NCI-H1417 (cell line): ENCODE measurements around the gene NLGN1.

ENCODE experiments used
- DNase-seq, 3 experiments: peaks; one replicate each; lab custom pipeline; 2025; lab: John Stamatoyannopoulos, UW

The NLGN1 gene

DNA sequence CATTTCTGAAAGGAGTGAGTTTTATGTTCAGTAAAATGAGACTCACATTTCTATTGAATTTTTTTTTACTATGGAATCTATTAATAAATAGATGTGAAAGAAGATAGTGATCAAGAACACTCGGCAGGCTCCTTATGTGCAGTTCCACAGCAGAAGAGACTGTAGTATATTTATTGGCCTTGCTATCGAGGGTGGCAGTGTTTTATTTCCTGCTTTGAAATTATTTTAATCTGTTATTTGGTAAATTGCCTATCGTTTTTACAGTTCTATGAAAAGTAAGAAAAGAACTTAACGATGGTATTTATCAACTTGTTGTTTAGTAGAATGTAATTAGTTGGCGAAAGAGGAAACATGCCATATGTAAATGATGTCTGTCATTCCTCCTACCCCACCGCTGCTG, 238.3 kb downstream of the NLGN1 start:
- DNase-seq: no peak

DNA sequence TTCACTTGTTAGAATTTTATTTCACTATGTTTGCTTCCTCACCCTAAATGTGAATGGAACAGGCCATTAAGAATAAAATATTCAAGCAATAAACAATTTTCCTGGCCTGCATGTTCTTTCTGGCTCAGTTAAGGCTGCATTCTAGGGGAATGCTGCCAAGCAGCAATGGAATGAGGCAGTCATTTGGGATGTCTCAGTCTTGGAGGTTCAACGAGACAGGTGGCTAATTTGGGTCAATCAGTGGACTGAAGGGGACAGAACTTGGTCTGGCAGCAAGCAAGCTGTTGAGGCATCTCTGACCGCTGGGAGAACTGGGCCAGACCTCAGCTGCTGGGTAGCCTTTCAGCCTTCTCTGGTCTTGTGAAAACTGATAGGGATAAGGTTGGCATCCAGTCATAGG, 241.6 kb downstream of the NLGN1 start:
- DNase-seq: no peak

DNA sequence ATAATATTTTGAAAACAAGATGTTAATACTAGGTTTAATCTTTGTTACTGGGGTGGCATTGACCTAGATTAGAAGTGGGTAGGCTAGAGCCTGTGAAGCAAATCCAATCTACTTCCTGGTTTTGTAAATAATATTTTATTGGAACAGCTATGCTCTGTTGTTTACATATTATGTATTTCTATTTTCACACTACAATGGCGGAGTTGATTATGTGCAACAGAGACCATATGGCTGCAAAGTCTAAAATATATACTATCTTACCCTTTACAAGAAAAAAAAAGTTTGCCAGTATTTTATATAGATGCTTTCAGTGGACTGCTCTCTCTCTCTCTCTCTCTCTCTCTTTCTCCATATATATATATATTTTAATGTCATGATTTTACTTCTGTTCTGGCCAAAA, 244.2 kb downstream of the NLGN1 start:
- no peak for DNase-seq

DNA sequence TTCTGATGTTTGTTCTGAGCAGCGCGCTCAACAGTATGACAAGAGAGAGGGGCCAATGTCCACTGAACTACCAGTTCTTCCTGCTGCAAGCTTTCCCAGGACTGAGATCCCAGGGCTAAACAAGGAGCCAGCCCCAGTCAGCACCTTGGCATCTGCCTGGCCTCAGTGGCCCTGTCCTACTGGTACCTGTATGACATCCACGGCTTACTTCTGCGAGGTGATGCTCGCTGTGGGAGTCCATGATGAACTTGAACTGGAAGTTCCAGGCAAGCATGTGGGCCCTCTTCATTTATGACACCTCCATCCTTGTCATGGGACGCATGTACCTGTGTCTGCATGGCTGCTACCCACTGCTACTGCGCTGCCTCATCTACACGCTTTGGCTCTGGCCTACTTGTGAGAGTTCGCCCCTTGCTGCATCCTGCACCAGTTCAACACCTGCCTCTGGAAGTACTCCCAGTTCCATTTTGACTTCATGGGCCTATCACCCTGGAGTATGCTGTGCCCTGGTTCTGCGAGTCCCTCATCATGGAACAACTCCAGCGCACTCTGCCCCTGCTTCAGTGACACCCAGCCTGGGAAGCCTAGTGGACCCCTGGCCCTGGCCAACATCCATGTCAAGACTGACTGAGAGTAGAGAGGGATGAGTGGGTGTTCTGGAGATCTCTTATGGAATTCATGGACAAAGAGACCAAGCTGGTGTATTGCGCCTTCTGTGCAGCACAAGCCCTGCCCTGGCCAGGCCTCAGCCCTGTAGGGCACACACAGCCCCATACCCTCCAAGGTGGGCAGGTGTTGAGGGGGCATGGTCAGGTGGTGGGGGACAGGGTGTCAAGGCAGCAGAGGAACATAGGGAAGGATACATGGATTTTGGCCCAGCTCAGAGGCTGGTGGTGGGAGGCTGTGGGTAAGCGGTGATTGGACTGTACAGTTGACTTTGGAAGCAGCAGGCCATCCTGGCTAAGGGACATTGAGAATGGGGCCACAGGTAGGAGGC, 246.8 kb downstream of the NLGN1 start:
- DNase-seq: no peak

DNA sequence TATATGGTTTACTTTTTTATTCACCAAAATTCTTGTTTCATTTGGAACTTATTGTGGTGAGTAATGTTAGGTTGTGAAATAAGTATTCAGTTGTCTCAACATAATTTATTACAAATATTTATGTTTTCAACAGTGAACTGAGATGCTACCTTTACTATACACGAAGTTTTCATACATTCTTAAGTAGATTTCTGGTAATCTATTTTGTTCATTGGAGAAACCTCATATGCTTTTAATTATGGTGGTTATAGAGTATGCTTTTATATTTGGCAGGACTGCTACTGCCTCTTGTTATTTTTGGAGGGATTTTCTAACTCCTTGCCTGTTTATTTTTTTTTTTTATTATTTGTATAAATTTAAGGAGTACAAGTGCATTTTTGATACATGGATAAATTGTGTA, 253.1 kb downstream of the NLGN1 start:
- no peak for DNase-seq

DNA sequence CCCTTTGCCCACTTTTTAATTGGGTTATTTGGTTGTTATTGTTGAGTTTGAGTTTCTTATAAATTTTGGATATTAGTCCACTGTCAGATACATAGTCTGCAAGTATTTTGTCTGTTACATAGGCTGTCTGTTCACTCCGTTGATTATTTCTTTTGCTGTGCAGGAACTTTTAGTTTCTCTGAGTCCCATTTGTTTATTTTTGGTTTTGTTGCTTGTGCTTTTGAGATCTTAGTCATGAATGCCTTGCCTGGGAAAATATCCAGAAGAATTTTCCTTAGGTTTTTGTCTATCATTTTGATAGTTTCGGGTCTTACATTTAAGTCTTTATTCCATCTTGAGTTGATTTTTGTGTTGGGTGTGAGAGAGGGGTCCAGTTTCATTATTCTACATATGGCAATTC, 254.5 kb downstream of the NLGN1 start:
- DNase-seq: no peak

DNA sequence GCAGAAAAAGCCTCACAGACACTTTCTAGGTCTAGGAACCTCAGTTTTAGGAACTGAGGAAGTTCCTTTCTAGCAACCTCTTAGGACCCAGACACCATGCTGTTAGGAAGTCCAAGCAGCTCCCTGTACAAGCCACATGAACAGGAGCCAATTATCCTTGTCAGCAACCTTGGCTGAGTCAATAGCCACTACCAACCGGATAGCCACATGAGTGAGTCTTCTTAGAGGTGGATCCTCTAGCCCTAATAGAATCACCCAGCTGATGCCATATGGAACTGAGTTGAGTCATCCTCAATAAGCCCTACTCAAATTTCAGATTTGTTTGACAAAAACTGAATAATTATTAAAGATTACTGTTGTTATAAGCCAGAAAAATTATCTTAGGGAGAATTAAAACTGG, 256.2 kb downstream of the NLGN1 start:
- DNase-seq: no peak

DNA sequence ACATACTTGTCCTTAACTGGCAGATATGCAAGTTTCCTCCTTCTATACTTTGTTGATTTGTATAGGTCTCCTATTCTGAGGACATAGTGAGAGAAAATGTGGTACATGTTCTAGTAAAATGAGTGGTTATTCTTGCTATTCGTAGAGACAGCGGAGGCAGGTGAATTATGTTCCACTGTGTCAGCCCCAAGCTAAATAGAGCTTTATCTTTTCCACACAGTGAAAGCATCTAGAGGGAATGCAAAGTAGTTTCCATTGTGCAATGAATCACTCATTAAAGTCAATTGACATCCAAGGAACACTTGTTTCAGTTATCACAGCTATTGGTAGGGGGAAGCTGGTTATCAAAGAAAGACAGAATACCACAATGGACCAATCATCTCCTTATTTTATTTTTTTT, 262.4 kb downstream of the NLGN1 start:
- no peak for DNase-seq

DNA sequence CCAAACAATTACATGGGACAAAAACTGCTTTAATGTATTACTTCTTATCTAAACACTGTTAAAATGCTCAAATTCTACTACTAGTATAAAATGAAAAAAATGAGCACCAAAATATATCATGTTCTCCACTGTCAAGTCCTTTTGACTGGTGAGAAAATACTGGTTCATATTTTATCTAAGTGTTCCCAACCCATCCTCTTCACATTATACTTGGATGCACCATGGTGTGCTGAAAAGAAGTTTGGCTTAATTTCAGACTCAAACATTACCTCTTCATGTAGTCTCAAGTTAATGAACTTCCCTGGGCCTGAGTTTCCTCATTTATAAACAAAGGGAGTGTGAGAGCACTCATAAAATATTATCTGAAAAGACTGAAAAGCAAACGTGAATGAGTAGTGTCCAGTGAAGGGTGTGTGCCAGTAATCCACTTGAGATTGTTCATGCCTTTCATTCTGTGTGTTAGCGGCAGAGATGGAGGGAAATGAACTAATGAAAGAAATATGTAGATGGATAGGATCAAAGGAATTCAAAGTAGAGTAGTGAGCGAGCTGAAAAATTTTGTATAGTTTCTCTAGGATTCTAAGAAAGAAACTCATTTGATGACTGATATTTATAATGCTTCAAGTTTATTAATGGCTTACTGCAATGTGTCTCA, 263.2 kb downstream of the NLGN1 start:
- peak in 1 of 3 experiments; percentile 9 for DNase-seq

DNA sequence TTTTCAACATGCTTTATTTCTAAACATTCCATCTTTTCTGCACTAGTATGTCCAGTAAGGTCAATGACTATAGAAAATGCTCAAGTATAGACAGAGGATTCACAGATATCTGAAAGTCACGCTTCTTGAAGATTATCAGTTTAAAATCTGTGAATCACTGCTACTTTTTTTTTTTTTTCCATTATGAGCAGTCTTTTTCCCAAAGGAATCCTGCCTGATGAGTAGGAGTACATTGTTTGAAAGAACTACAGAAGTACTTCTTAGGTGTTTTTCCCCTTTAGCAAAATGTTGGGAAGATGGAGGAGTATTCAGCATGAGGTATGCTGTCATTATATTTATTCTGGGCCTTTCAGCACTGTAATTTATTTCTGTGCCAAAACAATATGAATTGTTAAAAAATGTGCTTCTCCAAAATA, 266.2 kb downstream of the NLGN1 start:
- no peak for DNase-seq

DNA sequence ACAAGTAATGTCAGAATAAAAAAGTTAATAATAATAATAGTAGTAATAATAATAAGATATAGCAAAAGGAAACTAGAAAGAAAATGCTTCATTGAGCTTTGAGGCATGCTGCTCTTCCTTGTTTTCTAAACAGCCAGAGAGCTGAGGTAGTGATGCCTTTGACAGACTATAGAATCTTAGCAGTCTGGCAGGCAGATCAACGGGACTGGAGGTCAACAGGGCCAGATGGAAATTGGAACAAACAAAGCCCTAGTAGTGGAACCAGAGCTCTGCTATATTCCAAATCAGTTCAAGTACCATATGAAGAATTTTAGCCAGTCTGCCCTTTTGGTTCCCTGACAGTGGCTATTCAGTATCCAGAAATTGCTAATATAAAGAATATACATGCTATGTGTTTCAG, 278.6 kb downstream of the NLGN1 start:
- DNase-seq: no peak

DNA sequence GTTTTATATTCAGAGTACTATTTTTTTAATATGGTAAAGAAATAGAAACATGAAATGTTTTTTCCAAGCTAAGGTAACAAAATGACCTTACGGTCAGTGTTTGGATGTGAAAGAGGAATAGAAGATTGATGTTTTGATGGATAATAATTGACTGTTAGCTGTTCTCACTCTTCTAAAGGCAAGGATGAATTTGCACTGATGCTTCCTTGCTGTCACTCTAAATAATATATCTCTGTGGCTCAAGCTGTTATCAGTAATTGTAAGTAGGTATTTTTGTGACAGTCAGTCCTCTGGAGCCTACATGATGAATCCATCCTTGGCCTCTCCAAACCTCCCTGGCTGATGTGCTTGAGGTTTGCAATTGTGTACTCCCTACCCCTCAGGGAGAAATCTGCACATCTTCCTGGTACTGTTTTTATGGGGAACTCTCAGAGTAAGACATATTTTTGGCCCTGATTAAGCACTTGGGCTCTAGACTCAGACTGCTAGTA, 283.7 kb downstream of the NLGN1 start:
- no peak for DNase-seq

DNA sequence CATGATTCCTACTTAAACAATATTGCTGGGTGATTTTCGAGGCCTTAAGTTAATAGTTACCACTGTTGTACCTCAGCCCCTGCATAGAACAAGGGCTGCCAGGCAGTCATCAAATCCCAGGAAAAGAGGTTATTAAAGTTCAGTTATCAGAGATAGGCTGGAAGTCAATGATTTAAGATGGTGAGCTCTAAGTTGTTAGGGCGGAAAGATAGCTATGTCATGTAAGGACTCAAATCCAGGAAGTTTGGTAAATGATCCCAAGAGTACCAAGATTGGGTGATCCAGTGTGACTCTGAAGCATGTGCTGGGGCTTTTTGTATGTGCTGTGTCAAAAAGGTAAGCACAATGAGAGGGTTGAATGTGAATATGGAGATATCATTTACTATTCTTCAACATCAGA, 287.9 kb downstream of the NLGN1 start:
- DNase-seq: no peak

DNA sequence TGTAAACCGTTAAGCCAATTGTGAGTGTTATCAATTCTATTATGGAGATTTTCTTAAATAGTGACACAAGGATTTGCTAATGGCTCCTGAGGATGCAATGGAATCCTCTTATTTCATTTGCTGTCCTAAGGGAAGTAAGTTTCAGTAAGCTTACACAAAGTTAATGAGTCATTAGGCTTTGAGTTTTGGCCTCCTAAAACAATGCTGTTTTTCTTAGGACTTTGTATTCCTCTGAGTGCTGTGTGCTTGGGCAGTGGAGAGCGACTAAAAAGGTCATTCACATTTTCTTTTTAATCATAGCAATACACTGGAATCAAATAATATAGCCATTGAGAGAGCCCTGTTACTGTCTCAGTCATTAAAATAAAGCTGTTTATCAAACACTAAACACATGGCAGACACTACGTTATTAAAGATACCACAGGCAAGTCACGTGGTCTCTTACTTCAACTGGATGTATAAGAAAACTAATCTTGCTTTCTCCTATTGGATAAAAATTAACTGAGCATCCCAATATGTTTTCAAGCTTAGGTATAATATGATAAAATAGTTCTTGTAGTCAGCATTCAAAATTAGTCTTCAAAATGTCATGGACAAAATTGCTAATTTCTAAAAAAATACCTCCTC, 290.8 kb downstream of the NLGN1 start:
- DNase-seq: no peak

DNA sequence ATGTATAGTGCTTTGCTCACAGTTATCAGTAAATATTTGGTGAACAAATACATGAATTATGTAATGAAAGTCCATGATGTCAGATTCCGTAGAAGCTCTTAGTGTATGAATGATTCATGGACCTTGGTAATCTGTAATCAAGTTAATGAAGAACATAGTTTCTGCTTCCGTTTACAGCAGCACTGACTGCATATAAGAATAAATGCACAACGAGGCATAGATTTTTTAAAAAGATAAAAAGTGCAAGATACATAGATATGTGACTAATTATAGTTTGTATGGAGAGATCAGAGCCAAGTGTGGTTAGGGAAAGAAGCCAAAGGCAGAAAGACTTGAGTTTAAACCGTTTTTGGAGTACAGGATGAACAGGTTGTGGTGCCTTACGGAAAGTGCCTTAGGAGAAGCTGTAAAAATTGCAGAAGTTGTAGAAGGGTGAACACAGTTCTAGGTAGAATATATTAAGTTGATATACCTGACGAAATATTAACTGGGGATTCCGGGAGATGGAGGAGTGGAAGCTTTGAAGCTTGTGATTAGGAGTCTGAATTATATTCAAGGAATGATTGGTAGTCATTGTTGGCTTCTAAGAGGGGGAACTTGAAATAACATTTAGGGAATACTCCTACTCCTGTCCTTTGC, 293.1 kb downstream of the NLGN1 start:
- no peak for DNase-seq

DNA sequence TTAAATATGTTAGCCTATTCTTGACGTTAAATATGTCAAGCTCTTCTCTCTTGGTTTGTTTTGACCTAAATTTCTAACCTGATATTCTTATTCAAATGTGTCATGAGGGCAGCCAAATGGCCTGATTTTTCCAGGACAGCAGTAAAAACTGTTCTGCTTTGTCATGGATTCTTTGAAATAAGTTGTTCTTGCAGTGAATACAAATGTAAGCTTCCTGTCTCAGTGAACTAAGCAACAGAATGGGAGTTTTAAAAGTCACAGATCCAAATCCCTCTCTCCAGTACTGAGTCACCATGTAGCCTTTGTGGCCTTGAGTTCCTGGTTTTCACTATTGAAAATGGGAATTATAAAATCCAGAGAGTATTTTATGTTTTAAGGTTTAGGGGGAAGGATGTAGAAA, 301.8 kb downstream of the NLGN1 start:
- no peak for DNase-seq

DNA sequence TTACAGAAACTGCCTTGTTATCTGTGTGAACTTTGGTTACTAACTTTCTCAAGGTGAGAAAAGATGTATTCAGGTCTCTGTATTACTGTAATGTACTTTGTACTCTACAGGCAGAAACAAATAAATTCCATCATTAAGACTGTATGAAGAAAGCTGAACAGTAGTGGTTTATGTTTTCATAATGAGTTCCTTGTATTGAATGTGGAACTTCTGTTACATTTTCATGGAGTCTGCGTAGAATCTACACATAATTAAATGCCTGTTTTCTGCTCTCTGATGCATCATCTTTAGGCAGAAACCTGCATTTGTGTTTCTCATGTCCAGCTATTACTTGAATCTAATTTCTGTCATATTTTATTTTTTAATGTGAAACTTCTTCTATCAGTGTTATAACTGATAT, 302.8 kb downstream of the NLGN1 start:
- DNase-seq: no peak

DNA sequence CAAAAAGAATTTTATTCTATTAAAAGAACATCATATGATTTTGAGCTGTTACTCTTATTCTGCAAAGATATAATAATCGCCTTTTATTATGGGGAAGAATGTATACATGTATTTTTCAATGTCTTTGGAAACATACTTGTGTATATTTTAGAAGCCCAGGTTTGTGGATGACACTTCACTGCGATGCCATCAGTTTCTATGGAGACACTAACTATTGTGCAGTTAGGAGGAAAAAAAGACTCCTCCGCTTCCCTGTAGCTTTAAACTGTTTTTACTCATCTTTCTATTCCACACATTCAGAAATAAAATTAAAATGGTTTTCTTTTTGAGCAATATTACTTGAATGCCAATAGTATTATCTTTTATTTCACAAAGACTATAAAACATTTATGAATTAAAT, 305.0 kb downstream of the NLGN1 start:
- peak in 1 of 3 experiments; percentile 47 for DNase-seq

DNA sequence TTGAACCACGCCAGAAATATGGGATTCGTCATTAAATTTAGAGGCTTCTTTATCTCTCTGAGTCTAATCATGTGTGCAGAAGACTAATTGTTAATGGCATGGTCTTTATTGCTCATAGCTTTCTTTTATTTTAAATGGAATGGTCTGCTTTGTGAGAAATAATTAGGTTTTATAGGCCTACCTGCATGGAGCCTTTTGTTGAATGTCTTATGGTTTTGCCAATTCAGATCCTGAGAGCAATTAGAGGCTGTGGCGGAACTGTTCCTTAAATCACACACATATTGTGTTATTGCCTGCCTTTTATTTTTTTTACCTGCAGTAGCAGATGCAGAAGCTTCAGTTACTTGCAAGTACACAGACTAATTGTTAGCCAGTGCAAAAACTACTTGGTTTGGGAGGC, 306.2 kb downstream of the NLGN1 start:
- DNase-seq: peak in 2 of 3 experiments; percentile 76 to 97

DNA sequence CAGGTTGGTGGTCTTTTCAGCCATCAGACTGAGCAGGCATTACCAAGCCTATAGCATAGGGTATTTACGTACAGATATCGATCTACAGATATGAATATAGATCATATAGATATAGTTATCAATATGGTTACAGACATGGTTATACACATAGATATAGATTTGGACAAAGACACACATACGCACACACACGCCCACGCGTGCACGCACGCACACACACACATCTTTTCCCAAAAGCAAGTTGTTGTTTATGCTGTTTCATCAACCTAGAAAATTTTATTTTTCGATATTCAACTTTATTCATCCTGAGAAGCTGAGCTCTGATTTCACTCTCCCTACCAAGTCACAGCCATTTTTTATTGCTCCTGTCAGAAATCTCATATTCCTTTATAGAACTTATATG, 309.1 kb downstream of the NLGN1 start:
- no peak for DNase-seq

DNA sequence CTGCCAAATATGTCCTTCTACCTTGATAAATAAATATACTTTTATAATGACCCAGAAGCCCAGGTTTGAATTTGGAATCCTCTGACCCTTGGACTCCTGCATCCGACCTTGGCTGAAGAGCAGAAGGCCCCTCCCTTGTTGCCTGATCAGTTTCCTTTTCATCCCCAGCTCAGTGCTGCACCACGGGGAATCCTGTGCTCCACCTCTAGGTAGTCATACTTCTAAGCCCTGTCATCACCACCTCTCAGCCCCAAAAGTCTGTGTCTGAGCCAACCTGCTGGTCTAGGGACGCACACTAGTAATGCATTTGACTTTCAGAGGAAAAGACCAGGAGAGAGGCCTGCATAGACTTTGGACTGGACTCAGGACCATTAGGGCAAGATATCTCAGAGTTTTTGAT, 310.6 kb downstream of the NLGN1 start:
- DNase-seq: no peak

DNA sequence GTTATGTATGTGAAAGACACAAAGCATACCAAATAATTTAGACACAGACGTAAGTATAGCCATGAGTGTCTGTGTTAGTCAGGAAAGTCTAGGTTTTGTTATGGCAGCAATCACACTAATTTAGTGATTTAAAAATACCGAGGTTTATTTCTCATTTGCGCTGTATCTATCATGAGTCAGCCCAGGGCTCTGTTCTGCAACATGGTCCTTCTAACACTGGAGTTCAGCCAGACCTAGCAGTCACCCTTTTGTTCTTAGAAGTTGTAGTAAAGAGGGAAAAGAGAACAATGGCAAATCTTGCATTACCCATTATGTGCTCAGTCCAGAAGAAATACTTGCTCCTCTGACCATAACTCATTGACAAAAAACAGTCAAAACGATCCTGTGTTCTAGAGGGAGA, 311.5 kb downstream of the NLGN1 start:
- no peak for DNase-seq
